ENCODE data around the gene INPP5D.

The INPP5D gene

DNA sequence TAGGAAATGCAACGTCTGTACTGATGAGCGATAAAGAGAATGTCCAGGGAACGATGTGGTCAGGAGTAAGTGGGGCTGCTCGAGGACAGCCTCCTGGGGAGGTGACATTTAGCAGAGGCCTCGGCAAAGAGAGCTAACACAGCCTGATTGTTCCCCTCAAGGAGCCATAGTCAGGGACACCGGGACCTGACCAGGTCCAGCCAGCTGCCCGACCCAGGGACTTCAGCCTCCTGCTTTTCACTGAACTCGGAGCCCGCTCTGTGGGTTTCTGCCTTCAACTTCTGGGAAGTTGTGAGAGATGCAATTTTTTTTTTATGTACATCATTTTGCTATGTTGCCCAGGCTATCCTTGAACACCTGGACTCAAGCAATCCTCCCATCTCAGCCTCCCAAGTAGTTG, 17.6 kb upstream of the INPP5D start:
- in situ Hi-C loops (cut with MboI; ENCODE audit: low sequenced_read_pairs, unreplicated experiment): loop anchor here (25.0 kb wide), 1 partner anchor 430 kb away; no protein-coding TSS in a partner anchor
- DNase-seq (ENCODE audit: low spot score): no peak
- TF ChIP-seq CTCF (IDR thresholded peaks at IDR 0.05; ENCODE audit: borderline replicate concordance, control extremely low read depth, extremely low read depth, insufficient read depth, missing control alignments): no peak

- no peak for DNase-seq (ENCODE audit: low spot score)
- TF ChIP-seq CTCF (IDR thresholded peaks at IDR 0.05; ENCODE audit: borderline replicate concordance, control extremely low read depth, extremely low read depth, insufficient read depth, missing control alignments): no peak
- in situ Hi-C loops (cut with MboI; ENCODE audit: low sequenced_read_pairs, unreplicated experiment): loop anchor here (25.0 kb wide), 1 partner anchor 433 kb away; no protein-coding TSS in a partner anchor
Observed at GRCh38 chr2:233044974-233045605, 15.1 kb upstream of the INPP5D start.

DNA sequence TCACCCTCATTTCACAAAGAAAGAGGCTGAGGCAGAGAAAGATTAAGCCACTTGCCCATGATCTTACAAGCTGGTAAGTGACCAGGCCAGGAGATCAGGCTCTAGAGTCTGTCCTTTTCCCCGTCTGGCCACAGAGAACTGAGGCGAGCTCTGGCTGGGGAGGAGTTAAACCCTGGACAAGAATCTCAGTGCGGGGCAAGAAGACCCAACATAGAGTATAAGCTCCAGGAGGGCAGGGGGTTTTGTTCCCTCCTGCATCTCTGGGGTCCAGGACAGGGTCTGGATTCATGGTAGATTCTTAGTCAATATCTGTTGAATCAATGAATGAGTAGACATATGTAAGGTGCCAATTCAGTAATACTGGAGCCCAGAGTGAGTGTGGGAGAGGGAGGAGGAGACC, 12.9 kb upstream of the INPP5D start:
- in situ Hi-C loops (cut with MboI; ENCODE audit: low sequenced_read_pairs, unreplicated experiment): loop anchor here (25.0 kb wide), 1 partner anchor 435 kb away; no protein-coding TSS in a partner anchor
- DNase-seq (ENCODE audit: low spot score): no peak
- no peak for TF ChIP-seq CTCF (IDR thresholded peaks at IDR 0.05; ENCODE audit: borderline replicate concordance, control extremely low read depth, extremely low read depth, insufficient read depth, missing control alignments)

DNA sequence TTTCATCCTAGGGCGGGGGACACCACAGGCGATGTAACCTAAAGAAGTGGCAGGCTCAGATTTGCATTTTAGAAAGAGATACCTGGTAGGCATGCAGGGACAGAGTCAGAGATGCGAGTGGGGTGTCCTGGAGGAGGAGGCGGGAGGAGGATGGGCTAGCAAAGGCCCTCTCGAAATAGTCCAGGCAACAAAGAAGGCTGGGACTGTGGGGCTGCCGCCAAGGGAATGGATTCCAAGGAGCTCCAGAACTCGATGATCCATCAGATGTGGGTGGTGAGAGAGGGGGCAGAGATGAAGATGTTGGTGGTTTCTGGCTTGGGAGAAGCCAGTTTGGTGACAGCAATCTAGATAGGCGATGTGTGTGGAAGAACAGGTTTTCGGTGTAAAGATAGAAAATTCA, 12.5 kb upstream of the INPP5D start:
- no peak for TF ChIP-seq CTCF (IDR thresholded peaks at IDR 0.05; ENCODE audit: borderline replicate concordance, control extremely low read depth, extremely low read depth, insufficient read depth, missing control alignments)
- in situ Hi-C loops (cut with MboI; ENCODE audit: low sequenced_read_pairs, unreplicated experiment): loop anchor here (25.0 kb wide), 1 partner anchor 435 kb away; no protein-coding TSS in a partner anchor

DNA sequence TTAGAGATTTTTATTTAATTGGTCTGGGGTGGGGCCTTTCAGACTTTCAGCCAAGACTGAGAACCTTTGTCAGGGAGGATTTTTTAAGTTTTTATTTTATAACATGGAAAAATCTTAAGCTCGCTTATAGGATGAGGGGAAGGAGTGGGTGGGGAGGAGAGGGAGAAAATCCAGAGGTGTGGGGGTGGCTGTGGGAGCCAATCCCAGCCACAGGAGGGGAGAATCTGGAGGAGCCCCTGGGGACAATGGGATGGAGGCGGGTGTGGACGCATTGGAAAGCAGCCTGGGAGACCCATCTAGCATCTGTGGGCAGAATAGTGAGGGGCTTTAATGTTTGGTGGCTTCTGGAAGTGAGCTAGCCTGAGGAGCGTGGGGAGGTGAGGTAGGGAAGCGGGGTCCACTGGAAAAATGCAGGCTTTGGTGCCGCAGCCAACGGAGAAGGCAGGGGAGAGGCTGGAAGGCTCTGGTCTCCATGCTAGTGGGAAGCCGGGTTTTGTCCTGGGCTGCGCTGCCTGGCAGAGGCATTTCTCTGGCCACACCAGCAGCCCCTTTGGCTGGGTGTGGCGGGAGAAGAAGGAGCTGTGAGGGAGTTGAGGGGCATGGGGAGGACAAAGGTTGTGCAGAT, 11.5 kb upstream of the INPP5D start:
- in situ Hi-C loops (cut with MboI; ENCODE audit: low sequenced_read_pairs, unreplicated experiment): loop anchor here (25.0 kb wide), 1 partner anchor 436 kb away; no protein-coding TSS in a partner anchor
- no peak for TF ChIP-seq CTCF (IDR thresholded peaks at IDR 0.05; ENCODE audit: borderline replicate concordance, control extremely low read depth, extremely low read depth, insufficient read depth, missing control alignments)
- no peak for DNase-seq (ENCODE audit: low spot score)

More for the DNA sequence above, 12.5 kb upstream of the INPP5D start:
- no peak for DNase-seq (ENCODE audit: low spot score)

GRCh38 chr2:233049194-233049761, 10.9 kb upstream of the INPP5D start:
- no peak for TF ChIP-seq CTCF (IDR thresholded peaks at IDR 0.05; ENCODE audit: borderline replicate concordance, control extremely low read depth, extremely low read depth, insufficient read depth, missing control alignments)
- DNase-seq (ENCODE audit: low spot score): no peak
- in situ Hi-C loops (cut with MboI; ENCODE audit: low sequenced_read_pairs, unreplicated experiment): loop anchor here (25.0 kb wide), 1 partner anchor 437 kb away; no protein-coding TSS in a partner anchor

Measured in GM13976 (cell line).